Activated T-helper 9 cell treated with anti-CD3 and anti-CD28 coated beads, Interleukin-2, amount 50 U/mL, for 16 hours (primary cell): ENCODE data around the gene CSNK1G2.

ENCODE experiments used
- DNase-seq: peaks from one replicate; pipeline ENCODE4 v3.0.0-alpha.2; 2020; ENCODE audit warnings: low read depth

CSNK1G2 gene

GRCh38 chr19:1944088-1944915 lies 3.3 kb downstream of the CSNK1G2 start:
- no peak for DNase-seq

GRCh38 chr19:1944916-1945561 lies 4.1 kb downstream of the CSNK1G2 start:
- DNase-seq, result no peak

- no peak for DNase-seq
Observed at GRCh38 chr19:1945899-1946298, 4.9 kb downstream of the CSNK1G2 start.

- DNase-seq, result no peak
Observed at GRCh38 chr19:1947651-1948209, 6.8 kb downstream of the CSNK1G2 start.

GRCh38 chr19:1949304-1950101 lies 8.5 kb downstream of the CSNK1G2 start:
- no peak for DNase-seq

- no peak for DNase-seq
Observed at GRCh38 chr19:1950640-1951039, 9.7 kb downstream of the CSNK1G2 start.

- no peak for DNase-seq
Observed at GRCh38 chr19:1952635-1953034, 11.7 kb downstream of the CSNK1G2 start.

- DNase-seq, result no peak
Observed at GRCh38 chr19:1953037-1953436, 12.1 kb downstream of the CSNK1G2 start.

- no peak for DNase-seq
Observed at GRCh38 chr19:1953441-1954094, 12.6 kb downstream of the CSNK1G2 start.

- DNase-seq, result no peak
Observed at GRCh38 chr19:1954532-1954933, 13.6 kb downstream of the CSNK1G2 start.

GRCh38 chr19:1955171-1956121 lies 14.5 kb downstream of the CSNK1G2 start:
- no peak for DNase-seq

GRCh38 chr19:1956122-1956494 lies 15.1 kb downstream of the CSNK1G2 start:
- DNase-seq, result no peak

- no peak for DNase-seq
Observed at GRCh38 chr19:1956868-1957492, 16.0 kb downstream of the CSNK1G2 start.

GRCh38 chr19:1957562-1958248 lies 16.7 kb downstream of the CSNK1G2 start:
- DNase-seq, result no peak

GRCh38 chr19:1959928-1960589 lies 19.1 kb downstream of the CSNK1G2 start:
- DNase-seq, result no peak

- no peak for DNase-seq
Observed at GRCh38 chr19:1961000-1961883, 20.3 kb downstream of the CSNK1G2 start.

GRCh38 chr19:1962674-1963073 lies 21.7 kb downstream of the CSNK1G2 start:
- no peak for DNase-seq

GRCh38 chr19:1967087-1967608 lies 26.2 kb downstream of the CSNK1G2 start:
- DNase-seq, result no peak
